Measurements from ENCODE around the gene COL5A2. TPM values are rescaled to one million over a fixed set of nuclear protein-coding genes. Genes with fewer than 3 reads are reported as not detected.

Gene COL5A2
- total and polyA plus RNA-seq, 10 of the 15 experiments (the other 5 are each of a cell fraction or from before 2014, with no cell fraction given), result 0.04 to 0.85 (median 0.39) TPM

GRCh38 chr2:189177251-189177840 lies 2.2 kb downstream of the COL5A2 start:
- Histone ChIP-seq H3K4me2 (ENCODE audit: control insufficient read depth, insufficient read depth) (no peak overlapping the region), H3K9ac (ENCODE audit: control insufficient read depth, insufficient read depth, low read length) (no peak overlapping the region), H3K27ac (ENCODE audit: control insufficient read depth, insufficient read depth) (no peak overlapping the region), H3K4me1 (ENCODE audit: control insufficient read depth, insufficient read depth, low read length) (no peaks in the 10 kb centered on the region), H3K4me3 (no peak overlapping the region), H4K20me1 (ENCODE audit: control insufficient read depth, insufficient read depth) (no peaks in the 10 kb centered on the region), H3K9me3 (replicated peaks; ENCODE audit: control insufficient read depth, insufficient read depth, low read length) (no peaks in the 10 kb centered on the region), H3K27me3 (replicated peaks in 1 of 2; ENCODE audit: control insufficient read depth in 2 of 2, insufficient read depth in 2 of 2, low read length in 1 of 2) (no peaks in the 10 kb centered on the region), H2AFZ (ENCODE audit: control insufficient read depth, low read depth, low read length) (no peak overlapping the region), H3K79me2 (ENCODE audit: control insufficient read depth, insufficient read depth, low read length) (no peaks in the 10 kb centered on the region), H3K36me3 (ENCODE audit: control insufficient read depth in 2 of 2, insufficient read depth in 2 of 2, low read length in 1 of 2) (no peaks in the 10 kb centered on the region)
- 74% methylated on average over 4 of the region's 4 CpGs for WGBS (ENCODE audit: insufficient coverage, insufficient replicate concordance, low lambda C conversion rate, missing lambda C conversion rate)
- FAIRE-seq (no peak), ATAC-seq (no peak), DNase-seq (ENCODE audit: low read depth, low spot score) (no peak)
- ChIA-PET POLR2A (no interaction called here), RAD21 (ENCODE audit: unreplicated experiment) (interaction anchor here (1.2 kb wide), 1 partner anchor 83 kb away, joined by 4 read pairs; no protein-coding TSS in a partner anchor), SMC1A (ENCODE audit: uncharacterized antibody, unreplicated experiment) (interaction anchor here (1.2 to 1.4 kb wide), 2 partner anchors 14 to 83 kb away, joined by 3 read pairs; no protein-coding TSS in a partner anchor), CTCF (interaction anchor here (1.1 to 1.4 kb wide), 2 partner anchors 62 to 83 kb away, joined by 3 to 5 read pairs; no protein-coding TSS in a partner anchor)
- no peak for TF ChIP-seq ATF2 (IDR thresholded peaks at IDR 0.05; ENCODE audit: low read length)
- no peak for TF ChIP-seq BHLHE40 (IDR thresholded peaks at IDR 0.05; ENCODE audit: borderline replicate concordance in 1 of 2, low read depth in 2 of 2, low read length in 1 of 2)
- TF ChIP-seq IKZF1 (conservative IDR thresholded peaks at IDR 0.05), result no peak
- TF ChIP-seq STAT1 (conservative IDR thresholded peaks at IDR 0.05), result no peak
- TF ChIP-seq ZNF207 (IDR thresholded peaks at IDR 0.05; ENCODE audit: borderline replicate concordance), result no peak
- TF ChIP-seq IRF3 (IDR thresholded peaks at IDR 0.05), result no peak
- no peak for TF ChIP-seq MTA2 (IDR thresholded peaks at IDR 0.05; ENCODE audit: low read depth)
- no peak for TF ChIP-seq RELA (IDR thresholded peaks at IDR 0.05; ENCODE audit: borderline replicate concordance, partially characterized antibody)
- TF ChIP-seq CBX3 (IDR thresholded peaks at IDR 0.05; ENCODE audit: borderline replicate concordance, low read depth), result no peak
- no peak for TF ChIP-seq CEBPB (IDR thresholded peaks at IDR 0.05; ENCODE audit: borderline replicate concordance in 1 of 2, low read depth in 2 of 2, low read length in 2 of 2)
- no peak for TF ChIP-seq ZNF24 (IDR thresholded peaks at IDR 0.05)
- TF ChIP-seq MYC (IDR thresholded peaks at IDR 0.05; ENCODE audit: insufficient read depth, insufficient read length, insufficient replicate concordance, low read length, severe bottlenecking), result no peak
- no peak for TF ChIP-seq USF2 (IDR thresholded peaks at IDR 0.05; ENCODE audit: borderline replicate concordance, low read depth, low read length)
- no peak for TF ChIP-seq GABPA (IDR thresholded peaks at IDR 0.05; ENCODE audit: low read depth)
- TF ChIP-seq KLF5 (IDR thresholded peaks at IDR 0.05; ENCODE audit: partially characterized antibody), result no peak
- TF ChIP-seq SMARCA5 (IDR thresholded peaks at IDR 0.05), result no peak
- no peak for TF ChIP-seq ASH2L (IDR thresholded peaks at IDR 0.05; ENCODE audit: borderline replicate concordance, low read depth)
- no TSS peak for BruUV-seq (replicated peaks)
- in situ Hi-C loops (cut with MboI), result no loop called here
- intact Hi-C loops (cut with micrococcal nuclease; ENCODE audit: unreplicated experiment), result no loop called here

Measured in GM12878 (cell line).